ENCODE measurements around the gene MINDY1. TPM values are rescaled to one million over a fixed set of nuclear protein-coding genes. Genes with fewer than 3 reads are reported as not detected.

MINDY1 gene
- total RNA-seq, 1 experiment from 2014 or later: 6.8 TPM

DNA sequence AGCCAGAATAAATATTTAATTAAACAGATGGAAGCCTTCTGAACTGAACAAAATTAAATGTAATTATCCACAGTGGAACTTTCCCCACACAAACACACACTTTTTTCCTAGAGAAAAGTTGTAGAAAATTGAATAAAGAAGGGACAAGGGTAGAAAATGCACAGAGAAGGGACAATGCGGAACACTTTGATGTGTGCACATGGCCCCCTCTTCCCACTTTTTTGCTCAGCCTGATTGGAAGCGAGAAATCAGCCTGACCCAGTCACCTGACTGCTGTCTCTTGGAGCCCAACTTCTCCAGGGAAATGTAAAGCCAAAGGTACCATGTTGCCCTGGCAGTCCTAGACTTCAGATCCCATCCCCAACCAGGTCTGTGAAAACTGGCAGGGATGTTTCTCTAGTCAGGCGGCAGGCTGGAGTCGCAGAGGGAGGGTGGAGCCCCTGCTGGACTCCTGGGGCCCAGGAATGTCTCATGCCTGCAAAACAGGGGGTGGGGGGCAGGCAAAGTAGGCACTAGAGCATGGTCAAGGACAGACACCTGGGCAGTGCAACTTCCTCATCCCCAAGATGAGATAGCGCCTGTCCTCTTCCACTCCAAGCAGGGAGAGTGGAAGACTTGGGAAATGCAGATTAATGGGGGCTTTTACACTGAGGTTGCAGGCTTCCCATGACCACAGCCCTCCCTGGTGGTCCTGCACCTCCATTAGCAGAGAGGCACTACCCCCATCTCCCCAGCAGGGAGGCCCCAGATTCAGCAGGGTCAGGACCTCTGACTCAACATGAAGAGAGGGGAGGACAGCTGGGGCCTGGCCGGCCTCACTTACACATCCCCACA is 34.9 kb downstream of the MINDY1 start:
- no peak overlapping the region for H3K27ac ChIP-seq (ENCODE audit: insufficient read length, low read depth, low read length)
- H2BK20ac ChIP-seq (ENCODE audit: low read depth, low read length, poor library complexity, severe bottlenecking): no peak overlapping the region
- no peak overlapping the region for H3K4ac ChIP-seq (ENCODE audit: low read depth, low read length)
- no peak overlapping the region for H3K56ac ChIP-seq (ENCODE audit: insufficient read length, low read depth, low read length)
- H2BK5ac ChIP-seq (ENCODE audit: insufficient read length, low read length): no peak overlapping the region
- H3K4me1 ChIP-seq (ENCODE audit: insufficient read depth, low read length): peaks cover 13% of the 10 kb centered on the region
- H3K14ac ChIP-seq (ENCODE audit: insufficient read depth, low read length): no peak overlapping the region
- no peak overlapping the region for H2AFZ ChIP-seq (ENCODE audit: low read length)
- H3K79me1 ChIP-seq (ENCODE audit: insufficient read depth, low read depth, low read length, poor library complexity, severe bottlenecking): no peaks in the 10 kb centered on the region
- no peak overlapping the region for H3K23ac ChIP-seq (ENCODE audit: insufficient read length, low read depth, low read length)
- no peak overlapping the region for H3K9ac ChIP-seq (ENCODE audit: extremely low read depth, insufficient read length, low read length)
- H4K8ac ChIP-seq (replicated peaks; ENCODE audit: insufficient read length, low read depth, low read length): no peak overlapping the region
- H3K18ac ChIP-seq (ENCODE audit: insufficient read length, low read depth, low read length): no peak overlapping the region
- H4K5ac ChIP-seq (ENCODE audit: insufficient read length, low read depth, low read length): no peak overlapping the region
- Mint-ChIP-seq H3K9me3 (no peaks in the 10 kb centered on the region), H3K4me1 (peaks cover 56 to 59% of the 10 kb centered on the region in 2 experiments), H3K27ac (peak overlapping the region; percentile 79 to 96 (median 92); a peak in 6 of 7 replicates), H3K4me3 (peak overlapping the region; percentile 78 to 86), H3K27me3 (ENCODE audit: low read depth) (no peaks in the 10 kb centered on the region), H3K36me3 (ENCODE audit: insufficient read depth in 1 of 3, low read depth in 3 of 3) (peaks cover 25 to 27% (median 26%) of the 10 kb centered on the region in 3 experiments)
- no peaks in the 10 kb centered on the region for H4K20me1 ChIP-seq (ENCODE audit: control insufficient read depth, insufficient read depth, insufficient read length)
- peaks cover 12% of the 10 kb centered on the region for H3K23me2 ChIP-seq (ENCODE audit: insufficient read length, low read depth, low read length, poor library complexity, severe bottlenecking)
- peak; percentile 50 for DNase-seq
- no peak overlapping the region for H2BK120ac ChIP-seq (ENCODE audit: low read depth, low read length, poor library complexity, severe bottlenecking)
- peaks cover 31% of the 10 kb centered on the region; the same call in 1 of the 2 replicates for H3K79me2 ChIP-seq (ENCODE audit: insufficient read depth, low read length)
- no peak overlapping the region for H3T11ph ChIP-seq (ENCODE audit: low read length)
- peak; percentile 40; the same call in 2 of the 3 replicates for TF ChIP-seq CTCF (conservative IDR thresholded peaks at IDR 0.05)
- H3K4me2 ChIP-seq (ENCODE audit: insufficient read depth, insufficient read length, low read length): peak overlapping the region; percentile 72
- WGBS (ENCODE audit: extremely low coverage, insufficient read length, low lambda C conversion rate): no CpG with 5 or more reads among the region's 6 CpGs
- no peak overlapping the region for H2BK12ac ChIP-seq (ENCODE audit: insufficient read length, low read depth, low read length)
- no peaks in the 10 kb centered on the region for H3K27me3 ChIP-seq (ENCODE audit: insufficient read depth, low read length)
- no peak overlapping the region for H2AK5ac ChIP-seq (ENCODE audit: insufficient read length, low read length)
- no peak overlapping the region for H2BK15ac ChIP-seq (ENCODE audit: low read depth, low read length)
- H3K9me3 ChIP-seq (ENCODE audit: control insufficient read depth, low read depth, low read length): no peaks in the 10 kb centered on the region
- no peak overlapping the region for H4K91ac ChIP-seq (ENCODE audit: insufficient read length, low read depth, low read length)
